ENCODE measurements around the gene TRRAP.
"Not testable (repeated sequence)": the region's sequence is repeated elsewhere in the genome, so short reads cannot be mapped to it uniquely, and the experiment has no call there.

The TRRAP gene

GRCh38 chr7:98866351-98866750 is 12.0 kb upstream of the TRRAP start:
- no peak for DNase-seq (ENCODE audit: low read depth in 3 of 3)

- no peak for DNase-seq (ENCODE audit: low read depth in 3 of 3)
Observed at GRCh38 chr7:98866765-98867164, 11.6 kb upstream of the TRRAP start.

- DNase-seq (ENCODE audit: low read depth in 3 of 3), result no peak
Observed at GRCh38 chr7:98868450-98868849, 9.9 kb upstream of the TRRAP start.

- no peak for DNase-seq (ENCODE audit: low read depth in 3 of 3)
Observed at GRCh38 chr7:98869027-98869596, 9.2 kb upstream of the TRRAP start.

GRCh38 chr7:98869597-98870120 is 8.7 kb upstream of the TRRAP start, which contains the start of gene TMEM130:
TSS of gene TMEM130 (minus strand) at chr7:98870014. CDS start at chr7:98869861, 153 bp downstream.
- no peak for DNase-seq (ENCODE audit: low read depth in 3 of 3)

- peak; percentile 33 to 68 (median 37) for DNase-seq (ENCODE audit: low read depth in 3 of 3)
Observed at GRCh38 chr7:98870121-98870651, 8.1 kb upstream of the TRRAP start.

- no peak for DNase-seq (ENCODE audit: low read depth in 3 of 3)
Observed at GRCh38 chr7:98870807-98871491, 7.4 kb upstream of the TRRAP start.

GRCh38 chr7:98872328-98872924 is 5.9 kb upstream of the TRRAP start:
- DNase-seq (ENCODE audit: low read depth in 3 of 3), result no peak

- not testable (repeated sequence) for DNase-seq (ENCODE audit: low read depth in 3 of 3)
Observed at GRCh38 chr7:98873610-98874009, 4.7 kb upstream of the TRRAP start.

- DNase-seq (ENCODE audit: low read depth in 3 of 3), result no peak
Observed at GRCh38 chr7:98874942-98875341, 3.4 kb upstream of the TRRAP start.

GRCh38 chr7:98875501-98875900 is 2.8 kb upstream of the TRRAP start:
- DNase-seq (ENCODE audit: low read depth in 3 of 3), result no peak

GRCh38 chr7:98877146-98877545 is 1.2 kb upstream of the TRRAP start:
- no peak for DNase-seq (ENCODE audit: low read depth in 3 of 3)

- DNase-seq (ENCODE audit: low read depth in 3 of 3), result no peak
Observed at GRCh38 chr7:98877692-98878364, 504 bp upstream of the TRRAP start.

GRCh38 chr7:98879198-98879978 is 1.1 kb downstream of the TRRAP start:
- peak in 2 of 3 donors; percentile 40 to 52 for DNase-seq (ENCODE audit: low read depth in 3 of 3)

GRCh38 chr7:98879979-98880315 is 1.6 kb downstream of the TRRAP start:
- DNase-seq (ENCODE audit: low read depth in 3 of 3), result no peak

- DNase-seq (ENCODE audit: low read depth in 3 of 3), result no peak
Observed at GRCh38 chr7:98880485-98880884, 2.2 kb downstream of the TRRAP start.

- DNase-seq (ENCODE audit: low read depth in 3 of 3), result no peak
Observed at GRCh38 chr7:98881561-98882315, 3.4 kb downstream of the TRRAP start.

GRCh38 chr7:98884416-98884815 is 6.1 kb downstream of the TRRAP start:
- no peak for DNase-seq (ENCODE audit: low read depth in 3 of 3)

- no peak for DNase-seq (ENCODE audit: low read depth in 3 of 3)
Observed at GRCh38 chr7:98887038-98887437, 8.7 kb downstream of the TRRAP start.

- DNase-seq (ENCODE audit: low read depth in 3 of 3), result no peak
Observed at GRCh38 chr7:98892609-98893008, 14.3 kb downstream of the TRRAP start.

GRCh38 chr7:98899816-98900215 is 21.5 kb downstream of the TRRAP start:
- no peak for DNase-seq (ENCODE audit: low read depth in 3 of 3)
